GM19328 (cell line): Measurements from ENCODE around the gene DGKB.
"Not testable (repeated sequence)": the region's sequence is repeated elsewhere in the genome, so short reads cannot be mapped to it uniquely, and the experiment has no call there.

Source experiments
- ATAC-seq: cut with Tn5 transposase; IDR thresholded peaks from one replicate; pipeline ENCODE4 v1.9.1; 2021; ENCODE audit warnings: mild to moderate bottlenecking, moderate library complexity; ENCODE audit not compliant: unreplicated experiment

DGKB gene

DNA sequence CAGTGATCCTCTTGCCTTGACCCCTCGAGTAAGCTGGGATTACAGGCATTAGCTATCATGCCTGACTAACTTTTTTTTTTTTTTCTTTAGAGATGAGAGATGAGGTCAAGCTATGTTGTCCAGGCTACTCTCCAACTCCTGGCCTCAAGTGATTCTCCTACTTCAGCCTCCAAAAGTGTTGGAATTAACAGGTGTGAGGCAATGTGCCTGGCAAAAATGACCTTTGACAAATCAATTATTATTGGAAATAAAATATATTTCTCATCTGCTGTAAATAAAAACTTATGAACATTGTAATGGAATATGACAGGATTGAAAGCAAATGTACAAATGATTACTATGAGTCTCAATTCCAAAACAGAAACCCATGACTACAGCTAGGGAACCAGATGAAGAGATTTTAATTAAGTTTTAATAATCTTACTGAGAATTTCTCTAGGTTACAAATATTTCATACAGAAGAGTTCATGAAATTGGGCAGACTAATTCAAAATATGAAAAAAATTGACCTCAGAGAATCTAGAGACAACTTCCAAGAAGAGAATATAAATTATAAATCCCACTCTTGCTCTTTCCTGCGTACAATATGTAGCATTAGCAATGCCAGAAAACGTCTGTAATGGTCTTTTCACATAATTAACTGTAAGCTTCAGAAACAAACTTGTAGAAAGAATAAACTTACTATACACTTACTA lies 414.7 kb downstream of the DGKB start:
- ATAC-seq: no peak

DNA sequence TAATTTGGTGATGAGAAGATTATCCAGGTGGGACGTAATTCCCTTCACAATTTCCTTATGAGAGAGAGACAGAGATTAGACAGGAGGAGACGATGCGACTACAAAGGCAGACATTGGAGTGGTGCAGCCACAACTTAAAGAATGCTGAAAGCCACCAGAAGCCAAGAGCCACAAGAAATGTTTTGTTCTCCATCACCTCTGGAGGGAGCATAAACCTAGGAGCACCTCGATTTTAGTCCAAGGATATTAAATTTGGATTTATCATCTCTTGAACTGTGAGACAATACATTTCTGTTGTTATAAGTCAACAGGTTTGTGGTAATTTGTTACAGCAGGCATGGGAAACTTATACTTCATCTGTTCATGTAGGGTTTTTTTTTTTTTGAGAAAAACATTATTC lies 418.9 kb downstream of the DGKB start:
- no peak for ATAC-seq

DNA sequence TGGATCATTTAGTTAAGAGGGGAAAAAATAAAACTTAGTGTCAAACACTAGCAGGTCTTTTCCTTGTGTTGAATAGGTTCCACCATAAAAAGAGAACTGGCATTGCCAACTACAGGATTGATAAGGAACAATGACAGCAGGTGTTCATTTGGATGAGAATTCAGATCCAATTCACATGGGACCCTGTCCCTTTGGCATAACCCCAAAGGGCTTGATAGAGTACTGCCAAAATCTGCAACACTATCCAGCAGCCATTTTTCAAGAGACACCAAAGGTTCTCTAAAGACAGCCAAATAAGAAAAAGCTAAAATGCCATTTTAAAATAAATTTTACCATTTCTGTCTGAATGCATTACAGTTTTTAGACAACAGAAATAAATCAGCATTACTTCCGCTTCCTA lies 422.3 kb downstream of the DGKB start:
- no peak for ATAC-seq

DNA sequence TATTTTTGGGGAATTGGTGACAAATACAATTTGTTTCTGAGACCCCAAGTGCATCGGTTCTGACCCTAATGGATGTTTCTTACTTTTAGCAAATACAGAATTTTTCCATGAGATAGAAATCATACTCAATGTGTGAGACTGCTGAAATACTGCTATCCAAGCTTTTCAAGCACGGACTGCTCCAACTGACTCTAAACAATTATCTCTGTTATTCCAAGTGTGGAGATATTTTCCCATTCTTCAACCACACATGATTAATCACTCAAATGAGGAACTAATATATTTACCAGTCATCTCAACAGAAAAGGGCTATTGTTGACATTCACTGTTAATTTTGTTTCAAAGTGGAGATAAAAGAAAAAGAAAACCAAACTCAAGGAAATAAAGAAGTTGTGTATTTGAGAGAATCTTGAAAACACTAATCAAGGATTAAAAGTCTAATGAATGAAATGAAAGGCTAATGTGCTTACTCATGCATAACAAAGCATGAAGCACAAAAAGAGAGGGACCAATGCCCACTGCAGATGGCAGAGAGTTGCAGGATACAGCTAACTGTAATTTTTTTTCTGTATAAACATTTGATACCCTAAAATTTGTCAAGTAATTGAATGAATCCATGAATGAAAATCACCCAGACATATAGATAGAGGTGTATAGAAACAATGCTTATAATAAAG lies 423.6 kb downstream of the DGKB start:
- ATAC-seq: no peak

DNA sequence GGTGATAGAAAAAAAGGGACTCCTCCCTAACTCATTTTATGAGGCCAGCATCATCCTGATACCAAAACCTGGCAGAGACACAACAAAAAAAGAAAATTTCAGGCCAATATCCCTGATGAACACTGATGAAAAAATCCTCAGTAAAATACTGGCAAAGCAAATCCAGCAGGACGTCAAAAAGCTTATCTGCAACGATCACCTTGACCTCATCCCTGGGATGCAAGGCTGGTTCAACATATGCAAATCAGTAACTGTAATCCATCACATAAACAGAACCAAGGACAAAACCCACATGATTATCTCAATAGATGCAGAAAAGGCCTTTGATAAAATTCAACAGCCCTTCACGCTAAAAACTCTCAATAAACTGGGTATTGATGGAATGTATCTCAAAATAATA lies 440.8 kb downstream of the DGKB start:
- ATAC-seq: not testable (repeated sequence)

GRCh38 chr7:14458846-14459245 lies 443.7 kb downstream of the DGKB start:
- ATAC-seq: not testable (repeated sequence)

DNA sequence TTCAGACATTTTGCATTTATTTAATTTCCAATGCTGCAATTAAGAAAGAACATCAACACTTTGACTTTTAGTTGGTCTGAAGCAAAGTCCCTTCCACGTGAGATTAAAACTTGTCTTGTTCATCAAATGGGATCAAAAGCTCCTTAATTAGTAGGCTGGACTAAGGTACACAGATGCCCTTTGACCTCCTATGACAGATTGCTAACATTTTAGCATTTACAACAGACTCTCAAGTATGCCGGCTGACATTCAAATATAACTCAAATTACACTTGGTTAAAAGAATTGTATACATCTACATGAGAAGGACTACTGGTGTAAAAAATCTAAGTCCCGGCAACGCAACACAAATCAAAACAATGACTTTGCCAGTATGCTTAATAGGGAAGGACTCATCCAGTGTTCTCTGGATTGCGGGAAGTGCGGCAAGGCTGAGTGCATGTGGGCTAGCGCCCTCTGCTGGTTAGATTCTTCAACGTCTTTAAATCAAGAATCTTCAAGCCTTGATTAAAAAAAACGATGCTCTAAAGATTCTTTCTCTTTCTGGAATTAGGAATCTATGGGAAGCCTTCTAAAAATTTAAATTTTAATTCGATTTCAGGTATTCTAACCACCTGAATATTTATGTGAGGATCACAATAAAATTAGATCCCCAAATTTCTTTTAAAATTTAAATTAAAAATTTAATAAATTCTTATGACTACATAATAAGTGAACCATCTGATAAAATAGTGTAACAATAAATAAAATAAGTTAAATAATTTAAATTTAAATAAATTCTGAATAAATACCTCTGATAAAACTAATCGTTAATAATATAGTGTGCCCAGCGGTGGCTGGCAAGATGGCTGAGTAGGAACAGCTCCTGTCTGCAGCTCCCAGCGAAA lies 444.7 kb downstream of the DGKB start:
- no peak for ATAC-seq

GRCh38 chr7:14449291-14449690 lies 453.3 kb downstream of the DGKB start:
- no peak for ATAC-seq

DNA sequence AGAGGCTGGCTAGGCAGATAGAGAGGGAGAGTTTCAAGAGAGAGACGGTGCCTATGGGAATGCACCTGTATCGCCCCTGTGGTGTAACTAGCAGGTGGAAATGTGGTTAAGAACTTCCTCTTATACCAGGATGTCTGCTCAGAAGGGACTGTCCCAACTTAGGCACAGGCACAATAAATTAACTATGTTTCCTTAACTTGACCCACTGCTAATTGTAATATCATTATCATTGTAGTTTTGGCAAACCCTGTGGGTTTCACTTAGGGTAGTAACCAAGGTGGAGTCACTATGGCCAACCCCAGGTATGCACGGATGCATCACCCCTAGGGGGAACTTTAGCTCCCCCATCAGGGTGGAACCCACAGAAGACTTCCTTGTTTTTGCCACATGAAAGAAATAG lies 455.7 kb downstream of the DGKB start:
- ATAC-seq: no peak

DNA sequence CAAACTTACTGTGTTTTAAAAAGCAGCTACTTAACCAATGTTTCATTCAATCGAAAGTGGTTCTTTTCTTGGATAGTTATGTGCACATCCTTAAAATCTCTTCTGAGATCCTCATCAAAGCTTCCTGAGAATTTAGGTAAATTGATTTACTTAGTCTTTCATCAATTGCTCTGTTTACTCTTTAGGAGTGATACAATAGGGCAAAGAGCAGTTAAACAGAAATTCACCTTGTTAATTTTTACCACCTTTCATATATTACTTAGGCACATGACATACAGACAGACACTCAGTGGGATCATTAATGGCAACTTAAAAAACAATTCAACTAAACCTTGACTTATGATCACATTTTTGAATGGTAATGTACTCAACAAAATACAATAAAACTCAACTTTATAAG lies 456.3 kb downstream of the DGKB start:
- no peak for ATAC-seq

GRCh38 chr7:14438366-14438765 lies 464.2 kb downstream of the DGKB start:
- no peak for ATAC-seq

GRCh38 chr7:14436878-14437277 lies 465.7 kb downstream of the DGKB start:
- no peak for ATAC-seq

DNA sequence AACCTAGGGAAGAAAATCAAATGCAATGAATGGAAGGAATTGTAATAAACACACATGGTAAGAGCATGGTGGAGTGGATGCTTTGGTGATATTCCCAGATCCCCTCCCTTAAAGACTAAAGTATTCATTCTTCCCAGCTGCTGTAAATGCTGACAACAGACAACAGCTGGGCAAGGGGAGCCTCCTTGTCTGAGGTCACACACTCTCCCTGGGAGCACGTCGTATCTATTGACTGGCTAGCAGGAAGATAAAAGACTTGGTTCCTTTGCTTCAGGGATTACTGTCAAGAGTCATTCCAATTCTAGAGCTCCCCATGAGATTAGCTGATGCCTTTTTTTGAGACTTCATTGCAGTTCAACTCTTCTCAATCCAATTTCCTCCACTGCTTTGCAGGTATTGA lies 469.6 kb downstream of the DGKB start:
- ATAC-seq: no peak

DNA sequence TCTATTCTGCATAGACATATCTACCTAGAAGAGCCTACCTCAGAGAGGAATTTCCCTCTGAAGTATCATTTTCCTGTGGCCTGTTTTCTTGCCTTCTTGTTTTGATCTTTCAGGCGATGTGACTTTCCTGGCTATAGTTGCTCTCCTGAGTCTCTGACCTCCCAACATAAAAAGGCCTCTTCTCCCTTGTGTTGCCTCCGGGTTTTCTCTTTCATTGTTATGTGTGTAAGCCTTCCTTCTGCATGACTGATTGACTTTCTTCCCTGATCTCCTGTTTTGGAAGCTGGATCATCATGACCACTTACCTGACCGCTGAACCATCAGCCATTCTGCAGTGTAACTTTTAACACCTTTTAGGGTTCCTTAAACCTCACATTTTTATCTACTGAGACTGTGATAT lies 471.6 kb downstream of the DGKB start:
- no peak for ATAC-seq

DNA sequence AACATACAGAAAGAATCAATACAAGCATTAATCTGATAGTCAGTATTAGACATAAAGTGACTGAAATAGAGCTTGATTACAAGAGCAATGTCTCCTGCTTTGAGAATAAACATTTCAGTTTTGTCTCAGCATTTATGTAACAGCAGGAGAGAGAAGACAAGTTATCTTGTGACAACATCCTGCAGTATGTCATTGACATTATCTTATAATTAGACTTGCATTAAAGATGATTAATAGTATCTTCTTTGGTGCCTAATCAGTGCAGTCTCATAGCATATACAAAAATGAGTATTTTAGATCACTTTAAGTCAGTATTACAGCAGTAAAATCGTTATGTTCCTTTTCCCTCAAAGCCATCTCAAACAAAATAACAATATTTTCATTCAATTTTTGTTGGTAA lies 477.0 kb downstream of the DGKB start:
- no peak for ATAC-seq

GRCh38 chr7:14424675-14425074 lies 477.9 kb downstream of the DGKB start:
- ATAC-seq: no peak

DNA sequence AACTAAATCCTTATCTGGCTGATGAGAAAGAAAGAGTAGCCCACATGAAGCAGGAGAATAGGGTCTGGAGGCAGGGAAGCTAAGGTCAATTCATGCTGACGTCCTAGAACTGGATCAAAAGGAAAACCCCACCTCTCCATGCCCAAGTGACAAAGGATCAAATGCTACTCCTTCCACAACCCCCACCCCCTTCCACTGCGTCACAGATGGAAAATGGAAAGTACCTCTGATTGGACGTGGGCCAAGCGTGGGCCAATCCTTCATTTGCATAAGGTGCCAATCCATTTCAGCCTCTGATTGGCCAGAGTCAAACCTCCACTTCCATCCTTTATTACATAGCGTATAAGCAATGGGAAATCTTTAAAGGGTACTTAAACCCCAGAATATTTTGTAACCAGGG lies 481.8 kb downstream of the DGKB start:
- no peak for ATAC-seq

DNA sequence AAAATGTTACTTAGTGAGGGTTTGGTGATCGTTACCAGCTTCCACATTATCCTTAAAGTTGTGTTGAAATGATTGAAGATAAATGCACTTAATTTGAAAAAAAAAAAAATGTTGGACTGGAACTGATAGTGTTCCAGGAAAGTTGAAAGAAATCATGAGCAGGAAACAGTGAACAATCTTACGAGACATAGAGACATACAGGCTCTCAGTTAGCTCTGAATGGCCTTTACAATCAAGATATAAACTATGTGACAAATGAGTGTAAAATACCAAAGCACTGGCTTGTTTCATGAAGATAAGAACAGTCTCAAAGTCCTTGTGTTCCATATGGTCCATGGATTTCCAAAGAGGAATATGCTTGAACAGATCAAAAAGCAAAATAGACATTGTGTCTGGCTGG lies 483.0 kb downstream of the DGKB start:
- ATAC-seq: no peak

- no peak for ATAC-seq
Observed at GRCh38 chr7:14418633-14419032, 483.9 kb downstream of the DGKB start.

DNA sequence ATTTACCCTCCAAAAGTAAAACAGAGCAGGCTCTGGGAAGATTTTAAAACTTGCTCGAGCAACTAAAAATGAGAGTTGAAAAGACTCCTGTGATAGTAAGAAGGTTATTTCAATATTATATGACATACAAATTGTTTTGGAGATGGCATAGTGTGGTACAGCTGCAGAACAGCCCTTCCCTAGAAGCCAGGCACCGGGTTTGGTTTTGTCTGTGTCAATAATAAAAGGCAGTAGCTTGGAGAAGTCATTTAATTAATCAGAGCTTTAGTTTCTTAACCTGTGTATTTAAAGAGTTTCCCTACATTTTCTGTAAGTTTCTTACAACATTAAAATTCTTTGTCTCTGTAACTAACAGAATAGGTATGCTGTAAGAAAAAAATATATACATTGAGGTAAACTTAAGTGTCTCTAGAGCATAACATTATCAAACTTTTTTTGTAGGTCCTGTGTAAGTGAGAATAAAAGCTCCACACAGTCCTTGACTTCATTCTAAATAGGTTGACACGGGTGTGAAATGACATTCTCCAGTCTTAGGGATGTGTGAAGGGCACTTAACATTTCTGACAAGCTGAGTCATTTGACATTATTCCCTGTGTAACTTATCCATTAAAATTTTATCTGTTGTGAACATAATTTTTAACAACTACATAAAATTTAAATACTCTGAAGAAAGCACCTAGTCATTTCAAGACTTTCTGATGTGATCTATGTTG lies 488.1 kb downstream of the DGKB start:
- no peak for ATAC-seq
